Measurements from ENCODE around the gene TTC33.
A peak's percentile ranks its signal among the peaks of the same experiment; 100 is the strongest.
"Not testable (repeated sequence)": the region's sequence is repeated elsewhere in the genome, so short reads cannot be mapped to it uniquely, and the experiment has no call there.

Gene TTC33

GRCh38 chr5:40614923-40615585, 140.7 kb downstream of the TTC33 start:
- DNase-seq (ENCODE audit: low read depth in 2 of 2): no peak

DNA sequence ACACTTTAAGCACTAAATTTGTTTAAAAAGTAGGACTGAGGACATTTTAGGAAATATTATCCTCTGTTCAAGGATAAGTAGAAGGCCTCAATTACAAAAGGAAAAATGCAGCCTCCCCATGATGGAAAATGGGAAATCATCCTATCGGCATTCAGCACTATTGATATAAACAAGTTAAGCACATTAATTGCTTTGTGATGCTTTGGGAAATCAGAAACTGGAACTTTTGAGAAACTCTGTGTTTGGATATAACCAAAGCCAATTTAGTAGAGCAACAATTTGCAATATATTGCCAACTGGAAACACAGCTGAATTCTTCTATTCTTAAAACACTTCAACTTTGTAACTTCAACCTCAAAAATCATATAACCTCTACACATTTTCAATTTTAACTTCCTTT, 141.3 kb downstream of the TTC33 start:
- DNase-seq (ENCODE audit: low read depth in 2 of 2): no peak

DNA sequence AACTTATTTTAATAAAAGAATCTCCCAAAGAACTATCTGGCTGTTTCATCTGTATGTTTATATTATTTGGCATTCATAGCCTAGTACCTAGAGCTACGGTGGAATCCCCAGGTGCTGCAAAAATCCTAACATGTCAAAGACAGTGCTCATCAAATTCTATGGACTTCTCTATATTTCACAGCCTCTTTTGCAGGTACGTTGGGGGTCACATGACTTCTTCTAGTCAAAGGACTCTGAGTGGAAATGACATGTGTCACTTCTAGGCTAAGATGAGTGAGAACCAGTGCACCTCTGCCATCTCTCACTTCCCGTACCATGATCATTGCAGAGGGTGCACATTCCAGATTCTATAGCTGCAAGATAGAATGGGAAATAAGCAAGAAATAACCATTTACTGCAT, 148.6 kb downstream of the TTC33 start:
- DNase-seq (ENCODE audit: low read depth in 2 of 2): no peak

DNA sequence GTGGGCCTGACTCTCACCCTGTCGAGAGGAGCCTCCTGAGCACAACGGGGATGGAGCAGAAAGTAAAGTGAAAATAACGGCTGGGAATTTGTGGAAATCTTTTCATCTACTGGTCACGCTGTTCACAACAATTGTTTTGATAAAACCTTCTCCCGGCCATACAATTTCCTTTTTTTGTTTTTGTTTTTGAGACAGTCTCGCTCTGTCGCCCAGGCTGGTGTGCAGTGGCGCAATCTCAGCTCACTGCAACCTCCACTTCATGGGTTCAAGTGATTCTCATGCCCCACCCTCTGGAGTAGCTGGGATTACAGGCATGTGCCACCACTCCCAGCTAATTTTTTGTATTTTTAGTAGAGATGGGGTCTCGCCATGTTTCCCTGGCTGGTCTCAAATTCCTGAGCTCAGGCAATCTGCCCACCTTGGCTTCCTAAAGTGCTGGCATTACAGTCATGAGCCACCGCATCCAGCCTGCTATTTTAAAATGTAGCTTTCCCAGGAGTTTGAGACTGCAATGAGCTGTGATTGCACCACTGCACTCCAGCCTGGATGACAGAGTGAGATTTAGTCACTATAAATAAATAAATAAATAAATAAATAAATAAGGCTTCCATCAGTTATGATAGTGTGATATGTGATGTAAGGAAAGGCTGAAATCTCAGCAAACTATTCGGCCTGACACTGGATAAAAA, 149.5 kb downstream of the TTC33 start:
- no peak for DNase-seq (ENCODE audit: low read depth in 2 of 2)

DNA sequence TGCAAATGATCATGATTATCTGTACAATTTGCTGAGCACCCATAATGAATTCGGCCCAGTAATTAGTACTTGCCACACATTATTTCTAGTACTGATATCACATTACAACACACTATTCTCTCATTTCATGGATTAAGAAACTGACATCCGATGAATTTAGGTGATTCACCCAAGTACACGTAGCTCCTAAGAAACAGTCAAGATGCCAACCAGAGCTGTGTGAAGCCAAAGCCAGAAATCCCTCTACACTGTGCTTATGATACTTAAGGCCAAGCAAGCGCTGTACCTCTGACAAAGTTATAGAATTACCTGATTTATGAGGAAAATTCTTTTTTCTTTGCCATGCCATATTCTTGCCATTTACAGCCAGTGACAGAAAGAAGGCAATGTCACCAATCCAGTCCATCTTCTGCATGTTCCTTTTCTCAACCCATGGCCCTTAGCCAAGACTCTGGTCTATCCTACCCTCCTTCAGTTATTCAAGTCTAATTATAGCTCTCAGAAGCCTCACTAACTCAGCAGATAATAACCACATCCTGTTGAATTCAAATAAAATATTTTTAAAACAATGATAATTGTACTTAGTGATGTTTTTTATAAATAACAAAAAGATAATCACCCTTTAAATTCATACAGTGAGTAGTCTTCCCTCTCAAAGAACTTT, 150.3 kb downstream of the TTC33 start:
- no peak for DNase-seq (ENCODE audit: low read depth in 2 of 2)

DNA sequence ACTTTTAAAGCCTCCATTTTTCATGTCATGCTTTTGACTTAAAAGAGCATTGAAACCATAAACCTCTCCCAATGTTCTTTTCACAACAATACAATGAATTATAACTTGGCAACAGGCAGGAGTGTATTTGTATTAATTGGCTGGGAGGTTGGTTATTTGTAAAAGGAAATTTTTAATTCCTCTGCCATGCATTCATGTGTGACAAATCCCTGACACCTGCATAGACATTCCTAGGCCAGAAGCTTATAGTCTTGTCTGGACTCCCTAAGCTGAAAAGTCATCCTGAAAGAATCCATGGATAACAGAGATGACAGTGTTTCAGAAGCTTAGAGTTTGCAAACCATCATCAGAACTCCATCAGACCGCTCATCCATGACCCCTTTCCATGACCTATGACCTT, 152.4 kb downstream of the TTC33 start:
- DNase-seq (ENCODE audit: low read depth in 2 of 2): no peak

GRCh38 chr5:40601198-40601868, 154.4 kb downstream of the TTC33 start:
- no peak for DNase-seq (ENCODE audit: low read depth in 2 of 2)

DNA sequence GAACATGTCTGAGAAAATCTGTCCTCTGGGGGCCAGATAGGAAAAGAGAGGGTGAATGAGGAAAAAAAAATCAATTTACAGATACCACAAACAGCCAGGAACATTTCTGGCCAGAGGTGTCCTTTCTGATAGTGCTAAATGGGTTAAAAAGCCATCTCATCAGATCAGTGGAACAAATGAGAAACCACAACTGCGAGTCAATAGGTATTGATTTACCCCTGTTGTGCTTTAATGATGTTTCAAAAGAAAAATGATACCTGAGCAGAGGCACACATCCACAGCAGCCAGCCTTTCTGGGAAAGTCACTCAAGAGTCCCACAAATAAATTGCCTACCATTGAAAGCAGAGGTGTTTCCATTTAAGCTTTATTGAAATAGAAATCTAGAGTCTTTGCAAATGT, 155.4 kb downstream of the TTC33 start:
- DNase-seq (ENCODE audit: low read depth in 2 of 2): no peak

- DNase-seq (ENCODE audit: low read depth in 2 of 2): no peak
Measured at GRCh38 chr5:40599676-40600075, 156.1 kb downstream of the TTC33 start.

GRCh38 chr5:40594811-40595210, 160.9 kb downstream of the TTC33 start:
- no peak for DNase-seq (ENCODE audit: low read depth in 2 of 2)

DNA sequence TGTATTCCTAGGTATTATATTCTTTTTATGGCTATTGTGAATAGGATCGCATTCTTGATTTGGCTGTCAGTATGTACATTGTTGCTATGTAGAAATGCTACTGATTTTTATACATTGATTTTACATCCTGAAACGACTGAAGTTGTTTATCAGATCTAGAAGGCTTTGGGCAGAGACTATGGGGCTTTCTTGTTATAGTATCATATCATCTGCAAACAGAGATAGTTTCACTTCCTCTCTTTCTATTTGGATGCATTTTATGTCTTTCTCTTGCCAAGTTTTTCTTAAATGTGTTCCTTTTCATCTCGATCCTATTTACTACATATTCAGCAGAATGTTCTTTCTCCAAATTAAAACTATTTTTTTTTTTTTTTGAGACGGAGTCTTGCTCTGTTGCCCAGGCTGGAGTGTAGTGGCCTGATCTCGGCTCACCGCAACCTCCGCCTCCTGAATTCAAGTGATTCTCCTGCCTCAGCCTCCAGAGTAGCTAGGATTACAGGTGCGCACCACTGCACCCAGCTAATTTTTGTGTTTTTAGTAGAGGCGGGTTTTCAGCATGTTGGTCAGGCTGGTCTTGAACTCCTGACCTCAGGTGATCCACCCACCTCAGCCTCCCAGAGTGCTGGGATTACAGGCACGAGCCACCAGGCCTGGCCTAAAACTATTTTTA, 163.9 kb downstream of the TTC33 start:
- DNase-seq (ENCODE audit: low read depth in 2 of 2): not testable (repeated sequence)

- no peak for DNase-seq (ENCODE audit: low read depth in 2 of 2)
Measured at GRCh38 chr5:40587376-40587775, 168.4 kb downstream of the TTC33 start.

- DNase-seq (ENCODE audit: low read depth in 2 of 2): no peak
Measured at GRCh38 chr5:40585537-40586267, 170.1 kb downstream of the TTC33 start.

- DNase-seq (ENCODE audit: low read depth in 2 of 2): no peak
Measured at GRCh38 chr5:40584054-40584453, 171.7 kb downstream of the TTC33 start.

DNA sequence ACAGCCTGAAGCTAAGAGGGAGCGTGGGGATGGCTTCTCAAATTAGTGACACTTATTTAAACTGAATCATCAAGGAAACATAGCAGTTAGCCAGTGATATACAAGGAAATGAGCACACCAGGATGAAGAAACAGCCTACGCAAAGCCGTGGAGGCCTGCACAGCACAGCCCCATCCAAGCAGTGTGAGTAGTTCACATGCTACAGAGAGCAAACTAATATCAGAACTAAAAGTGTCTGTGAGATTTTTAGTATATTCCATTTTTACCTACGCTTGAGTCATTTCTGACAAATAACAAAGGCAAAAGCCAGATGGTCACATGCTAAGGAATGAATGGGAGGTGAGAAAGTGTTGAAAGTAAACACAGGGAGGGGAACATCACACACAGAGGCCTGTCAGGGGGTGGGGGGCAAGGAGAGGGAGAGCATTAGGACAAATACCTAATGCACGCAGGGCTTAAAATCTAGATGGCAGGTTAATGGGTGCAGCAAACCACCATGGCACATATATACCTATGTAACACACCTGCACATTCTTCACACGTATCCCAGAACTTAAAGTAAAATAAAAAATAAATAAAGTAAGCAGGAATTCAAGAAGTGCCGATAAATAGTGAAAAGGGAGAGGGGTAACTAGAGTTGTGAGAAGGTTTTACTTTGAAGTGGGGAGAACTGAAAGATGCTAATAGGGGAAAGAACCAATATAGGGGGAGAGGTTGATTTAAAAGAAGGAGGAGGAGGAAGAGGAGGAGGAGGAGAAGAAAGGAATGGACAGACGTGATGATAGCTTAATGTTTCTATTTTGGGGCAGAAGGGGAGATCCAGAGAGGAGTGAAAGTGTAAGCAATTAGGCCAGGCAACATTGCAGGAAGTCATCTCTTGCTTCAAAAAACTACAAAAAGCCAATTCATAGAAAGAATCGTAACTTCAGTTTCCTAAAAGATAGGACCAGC, 177.0 kb downstream of the TTC33 start:
- DNase-seq (ENCODE audit: low read depth in 2 of 2): peak; percentile 51 to 58

- DNase-seq (ENCODE audit: low read depth in 2 of 2): no peak
Measured at GRCh38 chr5:40577718-40578117, 178.0 kb downstream of the TTC33 start.

GRCh38 chr5:40575921-40576320, 179.8 kb downstream of the TTC33 start:
- no peak for DNase-seq (ENCODE audit: low read depth in 2 of 2)

GRCh38 chr5:40575411-40575810, 180.3 kb downstream of the TTC33 start:
- no peak for DNase-seq (ENCODE audit: low read depth in 2 of 2)

GRCh38 chr5:40572937-40573336, 182.8 kb downstream of the TTC33 start:
- DNase-seq (ENCODE audit: low read depth in 2 of 2): no peak

DNA sequence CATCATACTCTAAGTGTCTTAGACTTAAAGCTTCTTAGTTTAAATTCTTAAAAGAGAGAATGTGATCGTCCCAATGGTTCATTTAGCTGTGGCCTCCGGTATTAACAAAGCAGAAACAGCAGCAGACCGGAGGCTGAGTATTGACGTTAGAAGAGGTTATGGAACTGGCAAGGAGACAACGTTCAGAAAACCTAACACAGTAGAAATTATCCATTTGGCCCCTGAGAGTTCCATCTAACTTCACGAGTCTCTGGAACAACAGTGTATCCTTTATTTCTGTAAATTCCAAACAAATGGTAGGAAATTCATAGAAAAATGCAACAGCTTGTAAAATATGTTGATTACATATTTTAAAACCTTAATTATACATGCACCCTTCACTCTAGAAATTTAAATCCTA, 183.4 kb downstream of the TTC33 start:
- DNase-seq (ENCODE audit: low read depth in 2 of 2): no peak
